ENCODE data around the gene IRF1.

The IRF1 gene

DNA sequence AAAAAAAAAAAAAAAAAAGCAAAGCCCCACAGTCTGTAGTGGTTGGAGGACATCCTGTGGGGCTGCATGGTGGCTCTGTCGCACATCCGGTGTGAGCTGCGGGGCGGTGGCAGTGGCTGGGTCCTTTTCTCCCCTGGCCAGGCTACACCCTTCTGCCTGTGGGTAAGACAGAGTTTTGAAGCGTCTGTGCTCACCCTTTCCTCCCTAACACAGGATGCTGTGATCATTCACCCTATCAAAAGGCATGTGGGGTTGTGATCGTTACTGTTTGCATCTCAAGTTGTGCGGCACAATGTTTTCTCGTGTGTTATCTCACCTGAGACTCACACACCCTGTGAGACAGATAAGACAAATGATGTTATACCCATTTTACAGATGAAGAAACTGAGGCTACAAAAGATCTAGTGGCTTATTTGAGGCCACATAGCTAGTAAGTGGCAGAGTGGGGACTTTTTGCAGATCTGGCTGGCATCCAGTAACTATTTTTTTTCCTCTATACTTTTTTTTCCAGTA lies 17.5 kb downstream of the IRF1 start:
- DNase-seq: peak; percentile 94

DNA sequence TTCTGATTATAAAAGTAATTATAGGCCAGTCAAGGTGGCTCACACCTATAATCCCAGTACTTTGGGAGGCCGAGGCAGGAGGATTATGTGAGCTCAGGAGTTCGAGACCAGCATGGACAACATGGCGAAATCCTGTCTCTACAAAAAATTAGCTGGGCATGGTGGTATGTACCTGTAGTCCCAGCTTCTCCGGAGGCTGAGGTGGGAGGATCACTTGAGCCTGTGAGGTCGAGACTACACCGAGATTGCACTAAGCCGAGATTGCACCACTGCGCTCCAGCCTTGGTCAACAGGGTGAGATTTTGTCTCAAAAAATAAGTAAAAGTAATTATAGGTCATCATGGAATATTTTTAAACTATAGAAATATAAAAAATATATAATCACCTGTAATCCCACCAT lies 18.1 kb downstream of the IRF1 start:
- DNase-seq: no peak

DNA sequence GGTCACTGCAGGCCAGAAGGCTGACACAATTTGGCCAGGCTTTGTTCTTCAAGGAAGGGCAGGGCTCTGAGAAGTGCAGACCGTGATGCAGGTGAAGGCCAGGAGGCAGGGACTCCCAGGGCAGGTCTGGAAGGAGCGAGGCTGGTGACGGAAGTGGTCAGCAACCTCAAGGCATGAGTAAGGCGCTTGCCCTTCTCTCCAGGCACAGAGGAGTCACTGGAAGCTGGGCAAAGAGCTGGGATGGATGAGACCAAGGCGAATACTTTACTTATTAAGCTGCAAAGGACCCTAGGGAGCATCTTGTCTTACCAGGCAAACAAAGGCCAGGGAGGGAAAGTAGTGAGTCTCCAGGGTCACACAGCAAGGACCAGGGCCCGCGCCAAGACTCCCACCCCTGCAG lies 18.6 kb downstream of the IRF1 start:
- peak; percentile 27 for DNase-seq

DNA sequence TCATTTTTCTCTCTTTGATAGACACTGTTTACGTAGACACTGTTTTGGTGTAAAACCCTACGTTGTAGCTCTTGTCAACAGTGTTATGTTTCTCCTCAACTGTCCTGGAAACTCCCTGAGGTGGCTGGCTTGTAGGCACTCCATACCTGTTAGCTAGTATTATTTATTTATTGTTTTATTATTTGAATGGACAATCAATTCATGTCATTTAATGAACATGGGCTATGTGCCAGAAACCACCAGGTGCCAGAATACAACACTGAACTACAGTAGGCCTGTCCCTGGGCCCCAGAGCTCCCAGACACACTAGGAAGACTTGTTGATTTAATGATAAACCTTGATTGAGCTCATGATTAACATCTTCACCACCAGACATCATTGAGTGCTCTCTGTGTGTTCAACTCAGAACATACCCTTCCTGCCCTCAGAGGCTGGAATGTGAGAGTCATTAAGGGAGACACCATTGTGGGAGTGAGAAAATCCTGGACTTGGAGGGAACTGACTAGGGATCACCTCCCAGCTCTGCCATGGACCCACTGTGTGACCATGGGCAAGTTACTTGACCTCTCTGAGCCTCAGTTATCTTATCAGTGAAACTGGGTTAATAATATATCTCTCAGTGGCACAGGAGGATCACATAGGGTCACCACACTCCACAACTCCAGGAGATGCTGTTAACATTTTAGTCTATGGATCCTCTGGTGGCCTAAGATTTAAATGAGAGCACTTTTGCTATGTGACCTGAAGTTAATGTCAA lies 19.2 kb downstream of the IRF1 start:
- DNase-seq: peak; percentile 52

DNA sequence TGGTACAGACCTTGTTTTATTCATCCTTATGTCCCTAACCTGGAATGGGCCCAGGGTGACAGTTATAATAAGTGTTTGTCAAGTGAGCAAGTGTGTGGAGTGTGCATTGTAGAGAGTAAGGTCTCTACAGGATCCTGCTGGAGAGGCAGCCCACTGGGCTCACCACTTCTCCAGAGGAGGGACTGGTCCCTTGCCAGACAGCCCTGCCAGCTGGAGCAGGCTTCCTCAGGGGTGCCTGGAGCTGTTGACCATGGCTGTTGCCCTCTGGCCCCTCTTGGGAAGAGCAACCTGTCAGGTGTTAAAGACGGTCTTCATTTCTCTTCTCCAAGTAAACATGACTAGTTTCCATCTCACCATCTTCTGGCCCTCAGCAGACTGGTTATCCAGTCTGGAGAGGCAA lies 20.0 kb downstream of the IRF1 start:
- DNase-seq: no peak

DNA sequence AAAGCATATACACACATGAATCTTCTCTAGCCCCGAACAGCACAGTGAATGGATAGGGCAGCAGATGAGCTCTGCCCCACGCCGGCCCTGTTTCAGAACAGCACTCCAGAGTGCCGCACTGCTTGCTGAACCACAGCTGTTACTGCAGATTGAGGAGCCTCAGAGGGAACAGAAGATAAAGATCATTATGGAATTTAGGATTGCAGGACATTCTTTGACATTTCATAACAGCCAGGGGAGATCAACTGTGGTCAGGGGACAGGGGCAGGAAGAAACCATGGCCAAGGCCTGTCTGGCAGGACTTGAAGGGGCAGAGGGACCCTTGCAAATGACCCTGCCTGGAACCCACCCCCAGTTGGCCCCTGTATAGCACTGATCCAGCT lies 20.6 kb downstream of the IRF1 start:
- no peak for DNase-seq

DNA sequence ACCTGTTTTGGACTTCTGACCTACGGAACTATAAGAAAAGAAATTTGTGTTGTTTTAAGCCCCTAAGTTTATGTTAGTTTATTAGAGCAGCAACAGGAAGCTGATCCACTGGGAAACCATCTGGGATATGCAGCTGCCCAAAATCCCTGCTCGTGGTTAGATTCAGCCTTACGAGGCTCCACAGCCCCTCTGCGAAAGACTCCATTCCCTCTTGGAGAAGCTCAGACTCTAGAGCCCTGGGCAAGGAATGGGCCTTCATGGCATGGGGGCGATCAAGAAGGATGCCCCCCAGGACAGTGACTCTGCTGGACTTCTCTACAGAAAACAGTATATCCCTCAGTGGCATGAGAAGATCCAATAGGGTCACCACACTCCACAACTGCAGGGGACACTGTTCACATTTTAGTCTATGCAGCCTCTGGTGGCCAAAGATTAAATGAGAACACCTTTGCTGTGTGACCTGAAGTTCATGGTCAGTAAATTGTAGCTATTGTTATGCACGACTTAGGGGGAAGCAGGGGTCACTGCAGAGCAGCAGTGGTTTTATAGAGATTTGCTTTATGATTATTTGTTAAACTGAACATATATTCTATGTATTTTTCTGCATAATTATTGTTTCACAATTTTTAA lies 21.1 kb downstream of the IRF1 start:
- DNase-seq: no peak

DNA sequence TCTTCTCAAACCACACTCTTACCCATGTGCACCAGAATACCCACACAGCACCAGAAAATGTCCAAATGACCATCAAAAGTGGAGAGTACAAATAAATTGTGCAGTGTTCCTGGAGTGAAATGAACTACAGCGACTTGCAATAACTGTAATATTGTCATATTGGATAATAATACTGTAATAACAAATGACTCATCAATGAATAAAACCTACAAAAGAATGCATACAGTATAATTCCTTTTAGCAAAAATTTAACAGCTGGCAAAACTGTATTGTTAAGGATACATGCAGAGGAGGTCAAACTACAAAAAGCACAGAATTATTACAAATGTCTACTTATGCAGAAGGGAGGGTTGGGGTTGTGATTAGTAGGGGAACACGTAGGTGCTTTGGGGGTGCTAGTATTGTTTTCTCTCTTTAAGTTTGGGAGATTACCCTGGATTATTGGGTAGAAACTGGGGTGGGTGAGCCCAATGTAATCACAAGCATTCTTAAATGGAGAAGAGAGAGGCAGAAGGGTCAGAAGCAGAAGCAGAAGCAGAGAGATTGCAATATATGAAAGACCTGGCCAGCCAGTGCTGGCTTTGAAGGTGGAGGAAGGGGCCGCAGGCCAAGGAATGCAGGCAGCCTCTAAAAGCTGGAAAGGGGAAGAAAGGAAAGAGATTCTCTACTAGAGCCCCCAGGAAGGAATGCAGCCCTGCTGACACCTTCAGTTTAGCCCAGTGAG lies 21.8 kb downstream of the IRF1 start:
- DNase-seq: no peak

DNA sequence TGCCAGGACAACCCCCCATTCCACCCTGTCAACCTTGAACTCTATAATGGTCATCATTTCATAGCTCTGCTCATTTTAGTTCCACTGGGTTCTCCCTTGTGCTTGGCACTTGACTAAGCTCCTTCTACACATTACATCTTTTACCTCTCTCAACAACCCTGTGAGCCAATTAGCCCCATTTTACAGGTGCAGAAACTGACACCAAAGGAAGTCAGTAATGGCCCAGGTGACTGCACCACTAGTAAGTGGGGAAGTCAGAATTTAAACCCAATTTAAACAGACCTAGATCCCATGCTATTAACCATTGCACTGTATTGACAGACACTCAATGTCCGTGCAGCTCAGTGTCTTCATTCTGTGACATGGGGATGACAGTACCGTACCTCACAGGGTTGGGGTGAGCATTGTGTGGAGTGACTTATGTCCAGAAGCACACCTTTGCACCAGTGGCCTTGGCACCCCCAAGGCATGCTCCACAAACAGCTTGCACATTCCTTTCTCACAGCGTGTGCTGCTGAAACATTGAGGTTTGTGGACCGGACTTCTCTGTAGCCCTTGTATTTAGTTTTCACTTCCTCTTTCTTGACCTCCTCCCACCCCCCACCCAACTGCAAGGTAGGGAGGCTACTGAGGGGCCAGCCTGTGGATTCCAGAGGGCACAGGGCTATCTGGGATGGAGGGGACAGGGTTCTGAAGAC lies 23.1 kb downstream of the IRF1 start:
- DNase-seq: peak; percentile 37

DNA sequence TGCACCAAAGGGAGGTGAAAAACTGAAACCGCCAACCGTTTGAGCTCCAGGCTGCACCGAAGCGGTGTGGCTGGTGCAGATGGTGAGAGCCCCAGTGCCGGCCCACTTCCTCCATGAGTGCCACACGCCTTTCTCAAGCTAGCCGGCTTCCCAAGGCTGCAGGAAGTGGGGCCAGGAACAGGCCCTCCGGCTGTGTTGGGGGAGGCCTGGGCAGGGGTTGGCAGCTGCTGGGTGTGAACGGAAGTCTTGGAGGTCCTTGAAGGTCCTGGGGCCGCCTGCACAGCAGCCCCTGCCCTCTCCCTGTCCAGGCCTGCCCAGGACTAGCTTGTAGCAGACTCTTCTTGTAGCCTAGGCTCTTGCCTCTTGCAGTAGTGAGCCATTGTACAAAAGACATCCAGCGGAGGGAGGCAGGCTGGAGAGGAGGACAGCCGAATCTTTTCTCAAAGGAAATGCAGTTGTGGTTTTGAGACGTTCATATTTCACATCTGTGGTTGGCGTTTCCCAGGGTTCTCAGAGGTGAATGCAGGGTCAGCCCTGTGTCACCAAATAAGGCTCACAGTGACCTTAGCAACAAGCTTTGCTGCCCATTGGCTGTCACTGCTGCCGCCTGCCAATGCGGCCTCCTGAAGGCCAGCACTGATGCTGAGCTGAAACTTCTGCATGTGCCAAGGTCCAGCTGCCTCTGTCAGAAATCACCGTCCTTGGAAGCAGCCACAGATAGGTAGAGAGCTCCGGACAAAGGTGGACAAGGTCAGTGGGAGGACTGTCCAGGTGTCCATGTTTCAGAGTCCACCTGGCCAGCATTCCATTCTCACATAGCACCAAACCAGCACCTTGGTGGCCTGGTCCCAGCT lies 23.9 kb downstream of the IRF1 start:
- peak; percentile 85 for DNase-seq

DNA sequence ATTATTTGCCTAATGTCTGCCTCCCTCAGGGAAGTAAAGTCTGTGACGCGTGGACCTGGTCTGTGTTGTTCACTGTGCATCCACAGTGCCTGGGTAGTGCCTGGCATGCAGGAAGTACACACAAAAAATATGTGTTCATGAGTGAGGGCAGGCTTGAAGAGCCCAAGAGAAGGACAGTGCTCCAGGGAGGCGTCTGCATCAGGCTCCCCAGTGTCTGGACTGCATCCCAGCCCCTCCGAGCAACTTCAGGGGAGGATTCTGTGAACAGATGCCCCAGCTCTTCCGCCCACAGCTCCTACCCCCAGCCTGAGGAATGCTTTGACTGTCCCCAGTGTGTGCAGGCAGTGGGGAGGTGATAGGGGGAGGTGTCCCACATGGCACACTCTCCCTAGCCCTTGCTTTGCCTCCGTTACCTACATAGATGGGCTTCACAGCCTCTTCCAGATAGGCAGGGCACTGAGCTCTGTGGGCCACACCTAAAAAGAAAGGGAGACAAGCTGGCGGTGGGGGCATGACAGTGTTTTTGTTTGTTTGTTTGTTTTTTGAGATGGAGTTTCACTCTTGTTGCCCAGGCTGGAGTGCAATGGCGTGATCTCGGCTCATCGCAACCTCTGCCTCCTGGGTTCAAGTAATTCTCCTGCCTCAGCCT lies 25.4 kb downstream of the IRF1 start:
- DNase-seq: peak; percentile 25

DNA sequence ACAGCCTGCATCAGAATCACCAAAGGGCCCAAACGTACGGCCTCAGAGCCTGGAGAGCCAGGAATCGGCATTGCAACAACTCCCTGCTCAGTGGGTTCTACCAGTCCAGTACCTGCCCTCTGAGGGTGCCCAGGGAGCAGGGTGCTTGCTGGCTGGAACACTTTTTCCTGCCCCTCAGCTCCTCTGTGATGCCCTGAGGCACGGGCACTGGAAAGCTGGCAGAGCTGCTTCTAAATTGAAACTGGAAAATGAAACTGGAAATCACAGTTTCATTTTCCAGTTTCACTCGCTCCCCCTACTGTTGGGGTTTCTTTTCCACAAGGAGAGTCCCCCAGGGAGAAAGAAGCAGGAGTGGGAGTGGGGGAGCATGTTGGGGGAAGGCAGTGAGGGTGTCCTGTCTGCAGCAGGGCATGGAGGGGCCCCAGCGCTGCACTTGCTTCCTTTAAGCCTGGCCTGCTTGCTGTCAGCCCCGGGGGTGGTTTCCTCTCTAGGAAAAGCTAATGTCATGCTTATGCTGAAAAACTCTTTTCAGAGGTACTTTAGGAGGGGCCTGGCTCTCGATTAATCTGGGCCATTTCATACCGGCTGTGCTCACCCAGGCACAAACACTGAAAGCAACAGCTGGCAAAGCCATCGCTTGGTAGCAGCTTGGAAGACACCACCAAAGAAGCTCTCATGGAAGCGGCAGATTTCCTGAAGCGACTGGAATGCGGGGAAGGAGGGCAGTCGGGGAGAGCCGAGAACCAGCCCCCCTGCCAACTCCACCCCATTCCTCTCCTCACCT lies 26.2 kb downstream of the IRF1 start:
- peak; percentile 41 for DNase-seq

DNA sequence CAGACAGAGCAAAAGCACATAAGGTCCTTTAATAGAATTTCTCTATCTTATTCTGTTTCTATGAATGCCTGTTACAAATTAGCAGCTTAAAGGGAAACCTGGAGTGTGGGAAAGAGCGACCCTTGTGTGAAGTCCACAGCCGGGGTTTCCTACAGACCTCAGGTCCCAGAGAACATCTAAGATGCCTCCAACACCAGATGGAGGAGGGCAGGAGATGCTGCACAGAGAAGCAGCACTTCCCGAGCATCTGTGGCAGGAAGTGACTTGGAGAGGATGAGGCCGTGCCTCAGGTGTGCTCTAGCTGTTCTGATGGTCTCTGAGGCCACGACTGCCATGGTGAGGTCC lies 26.8 kb downstream of the IRF1 start:
- DNase-seq: no peak

DNA sequence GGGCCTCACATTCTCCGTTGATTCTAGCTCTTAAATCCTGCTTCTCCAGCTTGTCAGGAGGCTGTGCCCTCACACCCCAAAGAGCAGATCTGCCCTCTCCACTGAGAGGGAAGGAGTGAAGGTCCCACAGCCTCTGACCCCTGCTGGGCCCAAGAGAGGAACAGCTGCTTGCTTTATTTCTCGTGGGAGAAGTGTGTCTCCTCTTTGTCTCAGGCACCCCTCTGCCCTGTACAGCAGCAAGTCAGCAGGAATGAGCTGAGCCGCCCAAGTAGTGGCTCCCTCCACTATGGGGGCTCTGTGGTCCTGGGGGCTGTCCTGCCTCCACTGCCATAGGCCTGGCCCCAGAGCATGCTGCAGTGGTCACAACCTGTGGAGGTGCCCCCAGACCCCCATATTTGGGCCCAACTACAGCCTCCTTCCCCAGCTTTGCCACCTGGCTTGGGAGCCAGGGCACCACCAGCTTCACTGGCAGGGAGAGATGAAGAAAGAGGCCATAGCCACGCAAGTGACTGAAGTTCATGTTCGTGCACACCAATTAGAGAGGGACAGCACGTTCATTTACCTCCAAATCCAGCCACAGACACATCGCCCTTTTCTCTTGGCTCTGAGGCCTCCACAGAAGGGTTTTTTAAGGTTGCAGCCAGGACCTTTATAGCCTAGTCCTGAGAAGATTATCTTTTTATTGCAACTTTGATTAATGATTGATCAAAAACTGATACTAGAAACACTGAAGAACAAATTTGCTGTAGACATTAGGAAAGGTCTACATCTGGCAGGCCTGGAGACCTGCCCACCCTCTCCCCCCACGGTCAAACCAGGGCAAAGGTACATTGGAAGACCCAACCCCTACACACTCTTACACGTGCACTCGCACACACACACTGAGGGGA lies 27.5 kb downstream of the IRF1 start:
- DNase-seq: no peak

DNA sequence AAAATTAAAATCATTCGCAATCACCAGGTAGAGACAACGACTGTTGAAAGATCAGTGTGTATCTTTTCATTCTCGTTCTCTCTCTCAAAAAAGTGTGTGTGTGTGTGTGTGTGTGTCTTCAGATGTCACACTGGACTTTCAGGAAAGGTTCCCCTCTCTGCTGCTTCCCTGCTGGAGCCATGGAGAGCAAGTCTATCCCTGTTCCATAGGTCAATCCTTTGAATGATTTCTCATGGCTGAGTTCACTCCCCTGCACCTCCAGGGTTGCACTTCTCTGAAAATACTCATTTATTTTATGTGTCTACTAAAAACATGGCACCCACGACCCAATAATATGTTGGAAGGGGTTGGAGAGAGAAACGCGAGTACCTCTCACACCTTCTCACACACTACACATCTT lies 28.2 kb downstream of the IRF1 start:
- no peak for DNase-seq

DNA sequence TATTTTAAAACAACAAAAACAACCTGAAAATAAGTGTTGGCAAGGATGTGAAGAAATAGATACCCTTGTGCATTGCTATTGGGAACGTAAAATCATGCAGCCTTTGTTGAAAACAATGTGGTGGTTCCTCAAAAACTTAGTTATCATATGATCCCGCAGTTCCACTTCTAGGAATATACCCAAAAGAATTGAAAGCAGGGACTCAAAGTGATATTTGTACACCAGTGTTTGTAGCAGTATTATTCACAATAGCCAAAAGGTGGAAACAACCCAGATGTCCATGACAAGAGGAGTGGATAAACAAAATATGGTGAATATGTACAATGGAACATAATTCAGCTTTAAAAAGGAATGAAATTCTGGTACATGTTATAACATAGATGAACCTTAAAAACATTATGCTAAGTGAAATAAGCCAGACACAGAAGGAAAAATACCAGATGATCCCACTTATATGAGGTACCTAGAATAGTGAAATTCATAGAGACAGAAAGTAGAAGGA lies 29.0 kb downstream of the IRF1 start:
- no peak for DNase-seq

DNA sequence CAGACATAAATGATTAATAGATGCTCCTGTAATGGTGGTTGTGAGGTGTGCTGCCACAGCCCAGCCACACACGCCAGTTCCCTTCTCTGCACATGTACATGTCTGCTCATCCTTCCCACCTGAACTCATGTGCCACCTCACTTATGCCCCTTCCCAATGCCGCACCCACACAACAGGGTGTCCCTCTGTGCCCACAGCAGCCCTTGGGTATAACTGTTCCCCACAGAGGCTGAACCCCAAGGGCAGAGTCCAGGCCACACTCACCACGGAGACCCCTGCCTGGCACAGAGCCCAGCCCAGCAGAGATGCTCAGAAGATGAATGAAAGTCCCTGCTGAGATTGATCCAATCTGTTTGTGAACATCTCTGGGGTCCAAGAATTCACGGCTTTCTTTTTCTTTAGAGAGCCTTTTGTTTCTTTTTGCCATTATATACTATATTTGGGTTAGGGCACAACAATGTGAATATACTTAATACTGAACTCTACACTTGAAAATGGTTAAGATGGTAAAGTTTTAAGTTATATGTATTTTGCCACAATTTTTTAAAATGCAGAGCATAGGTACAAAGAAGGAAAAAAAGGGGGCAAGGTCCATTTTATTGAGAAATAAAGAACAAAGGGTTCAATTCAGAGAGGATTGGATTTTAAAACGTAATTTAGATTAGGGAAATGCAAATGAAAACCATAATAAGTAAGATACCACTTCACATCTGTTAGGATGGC lies 29.6 kb downstream of the IRF1 start:
- no peak for DNase-seq

DNA sequence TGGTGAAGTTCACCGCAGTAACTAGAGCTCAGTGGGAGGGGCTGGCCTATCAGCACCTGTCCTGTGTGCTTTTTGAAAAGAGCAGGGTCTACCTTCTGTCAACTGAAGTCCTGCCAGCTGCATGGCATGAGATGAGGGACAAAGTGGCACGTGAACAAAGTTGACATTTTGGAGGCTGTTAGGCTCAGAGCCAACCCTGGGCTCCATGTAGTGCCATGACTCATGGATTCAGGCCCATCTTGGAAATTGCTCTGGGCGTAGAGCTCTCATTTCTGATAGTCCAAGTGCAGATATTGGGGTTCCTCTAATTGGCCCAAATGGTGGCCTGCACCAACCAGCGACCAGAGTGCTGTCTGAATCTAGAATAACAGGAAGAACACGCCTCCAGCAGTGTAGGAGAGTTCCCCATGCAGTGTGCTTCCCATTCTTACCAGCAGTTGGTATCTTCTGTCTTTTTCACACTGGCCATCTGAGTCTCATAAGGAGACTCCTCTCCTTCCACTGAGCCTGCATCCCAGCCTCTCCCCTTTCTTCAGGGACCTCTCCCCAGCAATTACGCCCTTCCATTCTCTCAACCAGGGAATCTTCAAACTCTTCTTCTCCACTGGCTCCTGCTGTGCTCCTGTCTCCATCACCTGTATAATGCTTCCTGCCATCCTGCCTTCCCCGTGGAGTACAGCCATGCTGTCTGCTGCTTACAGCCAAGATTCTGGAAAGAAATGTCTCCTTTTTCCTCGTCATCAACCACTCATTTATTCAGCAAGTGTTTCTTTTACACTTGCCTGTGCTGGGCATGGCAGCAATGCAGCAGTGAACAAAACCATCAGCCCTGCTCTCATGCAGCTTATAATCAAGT lies 30.4 kb downstream of the IRF1 start:
- DNase-seq: no peak
